ENCODE measurements around the gene SNRNP25.

DNA sequence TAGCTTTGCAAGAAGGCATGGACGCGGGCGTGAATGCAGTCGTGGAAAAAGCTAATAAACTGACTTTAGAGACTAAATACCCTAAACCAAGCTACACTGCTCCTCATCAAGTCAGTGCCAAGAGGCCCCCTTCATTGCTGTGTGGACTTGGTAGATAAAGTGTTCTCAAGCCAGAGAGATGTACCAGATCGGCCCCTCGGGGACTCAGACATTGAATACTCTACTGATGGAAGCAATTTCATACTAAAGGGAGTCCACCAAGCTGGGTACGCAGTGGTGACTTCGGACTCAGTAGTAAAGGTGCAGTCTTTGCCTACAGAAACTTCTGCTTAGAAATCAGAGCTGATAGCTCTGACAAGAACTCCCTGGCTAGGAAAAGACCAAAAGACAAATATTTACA is 9.0 kb upstream of the SNRNP25 start:
- TF ChIP-seq, protein P1, sequence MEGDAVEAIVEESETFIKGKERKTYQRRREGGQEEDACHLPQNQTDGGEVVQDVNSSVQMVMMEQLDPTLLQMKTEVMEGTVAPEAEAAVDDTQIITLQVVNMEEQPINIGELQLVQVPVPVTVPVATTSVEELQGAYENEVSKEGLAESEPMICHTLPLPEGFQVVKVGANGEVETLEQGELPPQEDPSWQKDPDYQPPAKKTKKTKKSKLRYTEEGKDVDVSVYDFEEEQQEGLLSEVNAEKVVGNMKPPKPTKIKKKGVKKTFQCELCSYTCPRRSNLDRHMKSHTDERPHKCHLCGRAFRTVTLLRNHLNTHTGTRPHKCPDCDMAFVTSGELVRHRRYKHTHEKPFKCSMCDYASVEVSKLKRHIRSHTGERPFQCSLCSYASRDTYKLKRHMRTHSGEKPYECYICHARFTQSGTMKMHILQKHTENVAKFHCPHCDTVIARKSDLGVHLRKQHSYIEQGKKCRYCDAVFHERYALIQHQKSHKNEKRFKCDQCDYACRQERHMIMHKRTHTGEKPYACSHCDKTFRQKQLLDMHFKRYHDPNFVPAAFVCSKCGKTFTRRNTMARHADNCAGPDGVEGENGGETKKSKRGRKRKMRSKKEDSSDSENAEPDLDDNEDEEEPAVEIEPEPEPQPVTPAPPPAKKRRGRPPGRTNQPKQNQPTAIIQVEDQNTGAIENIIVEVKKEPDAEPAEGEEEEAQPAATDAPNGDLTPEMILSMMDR (IDR thresholded peaks at IDR 0.05), result no peak
- no peak for TF ChIP-seq POLR2A (IDR thresholded peaks at IDR 0.05)
- no peak for TF ChIP-seq POLR2AphosphoS5 (IDR thresholded peaks at IDR 0.05)
- no peak for TF ChIP-seq EP300 (IDR thresholded peaks at IDR 0.05)
